Endothelial cell of umbilical vein (primary cell): ENCODE measurements around the gene MAP2K5. TPM values are rescaled to one million over a fixed set of nuclear protein-coding genes. Genes with fewer than 3 reads are reported as not detected.

Experiments used
- BruUV-seq: library from RNA; stranded (reverse); fragments of 400-500 nt; replicated peaks from 2 replicates; lab custom pipeline; 2021; lab: Mats Ljungman, UMichigan
- CTCF ChIA-PET: fragments of 300-600, 350-600 bp; sonication (Branson Sonifier 250); formaldehyde crosslinking; loops from one replicate; lab custom pipeline; 2021; ENCODE audit warnings: antibody characterized with exemption, inconsistent platforms; lab: Charles Lee
- POLR2A ChIA-PET: fragments of 300-600, 350-600 bp; sonication (Branson Sonifier 250); formaldehyde crosslinking; loops from one replicate; lab custom pipeline; 2021; ENCODE audit warnings: antibody characterized with exemption, inconsistent platforms; lab: Charles Lee
- DNase-seq: peaks from one replicate; pipeline ENCODE4 v3.0.0-alpha.2; 2011; ENCODE audit warnings: low read depth, low spot score
- FAIRE-seq: peaks from 2 replicates; lab custom pipeline; 2011; peaks lifted over from hg19 to GRCh38; lab: Jason Lieb, UNC
- H2AFZ ChIP-seq: 2 replicates; pipeline ENCODE4 v1.6.0; 2012; ENCODE audit warnings: low read depth, low read length, control low read depth, inconsistent platforms
- H3K27ac ChIP-seq: 2 replicates; pipeline ENCODE4 v1.5.1; 2011; ENCODE audit warnings: low read depth, mild to moderate bottlenecking, control low read depth, low read length, moderate library complexity; ENCODE audit not compliant: insufficient read depth
- H3K27me3 ChIP-seq, 2 experiments: 2 replicates each; pipeline versions ENCODE4 v1.6.0 to v1.6.1; 2011; ENCODE audit warnings: low read length in 2 of 2, mixed read lengths in 1 of 2; ENCODE audit not compliant: control insufficient read depth in 2 of 2, insufficient read depth in 2 of 2
- H3K36me3 ChIP-seq, 2 experiments: 2 replicates in 1 of 2; 3 replicates in 1 of 2; pipeline ENCODE4 v1.5.1; 2011; ENCODE audit warnings: low read length in 2 of 2, mild to moderate bottlenecking in 1 of 2, moderate library complexity in 1 of 2; ENCODE audit not compliant: control insufficient read depth in 2 of 2, insufficient read depth in 2 of 2; ENCODE audit errors: extremely low read depth in 1 of 2
- H3K4me1 ChIP-seq: 3 replicates; pipeline ENCODE4 v1.5.1; 2011; ENCODE audit warnings: mild to moderate bottlenecking, low read length; ENCODE audit not compliant: control insufficient read depth, insufficient read depth; ENCODE audit errors: extremely low read depth
- H3K4me2 ChIP-seq: 2 replicates; pipeline ENCODE4 v1.6.1; 2011; ENCODE audit warnings: low read length, control low read depth, mixed read lengths; ENCODE audit not compliant: insufficient read depth
- H3K4me3 ChIP-seq, 3 experiments: fragments of 200-600 bp in 1 of 3; sonication (generic), shearing (Covaris generic) in 1 of 3; replicated peaks in 1 of 3; 2 replicates each; pipeline ENCODE4 v1.5.1; 2011 to 2016; ENCODE audit warnings: control low read depth in 3 of 3, low read length in 3 of 3, mild to moderate bottlenecking in 2 of 3, inconsistent platforms in 1 of 3, low read depth in 1 of 3, moderate library complexity in 1 of 3; ENCODE audit not compliant: insufficient read depth in 1 of 3
- H3K79me2 ChIP-seq: 2 replicates; pipeline ENCODE4 v1.6.0; 2012; ENCODE audit warnings: low read length, inconsistent platforms; ENCODE audit not compliant: control insufficient read depth, insufficient read depth
- H3K9ac ChIP-seq: replicated peaks from 2 replicates; pipeline ENCODE3; 2011; ENCODE audit warnings: low read length, control low read depth; ENCODE audit not compliant: insufficient read depth; ENCODE audit errors: extremely low read depth
- H3K9me1 ChIP-seq: replicated peaks from 3 replicates; pipeline ENCODE4 v1.6.0; 2011; ENCODE audit warnings: mild to moderate bottlenecking, low read length; ENCODE audit not compliant: control insufficient read depth, insufficient read depth; ENCODE audit errors: extremely low read depth
- H3K9me3 ChIP-seq: replicated peaks from 2 replicates; pipeline ENCODE4 v1.5.1; 2012; ENCODE audit warnings: low read length, inconsistent platforms; ENCODE audit not compliant: control insufficient read depth, insufficient read depth
- H4K20me1 ChIP-seq: replicated peaks from 2 replicates; pipeline ENCODE3; 2011; ENCODE audit warnings: mild to moderate bottlenecking, low read length; ENCODE audit not compliant: control insufficient read depth, insufficient read depth; ENCODE audit errors: extremely low read depth
- CTCF ChIP-seq, 2 donors: IDR thresholded peaks; 1 replicate in 1 of 2; 2 replicates in 1 of 2; pipeline ENCODE4 v1.5.1; 2011; ENCODE audit warnings: low read length in 2 of 2, mild to moderate bottlenecking in 2 of 2, moderate library complexity in 2 of 2, control low read depth in 1 of 2, inconsistent platforms in 1 of 2, low read depth in 1 of 2; ENCODE audit not compliant: insufficient read depth in 1 of 2; ENCODE audit errors: extremely low read depth in 1 of 2
- EZH2 ChIP-seq: IDR thresholded peaks from 2 replicates; pipeline ENCODE4 v1.6.1; 2012; ENCODE audit warnings: borderline replicate concordance, low read depth, mild to moderate bottlenecking, moderate library complexity, low read length, inconsistent platforms; ENCODE audit not compliant: severe bottlenecking
- FOS ChIP-seq: IDR thresholded peaks from 2 replicates; pipeline ENCODE4 v1.6.1; 2011; ENCODE audit warnings: mild to moderate bottlenecking, low read length, moderate library complexity, borderline replicate concordance; ENCODE audit not compliant: insufficient read depth
- GATA2 ChIP-seq: IDR thresholded peaks from 2 replicates; pipeline ENCODE4 v1.7.0; 2011; ENCODE audit warnings: low read depth, mild to moderate bottlenecking, moderate library complexity, mixed read lengths, low read length; ENCODE audit not compliant: insufficient read length, insufficient read depth
- JUN ChIP-seq: IDR thresholded peaks from 2 replicates; pipeline ENCODE4 v1.6.1; 2011; ENCODE audit warnings: borderline replicate concordance, low read depth; ENCODE audit not compliant: insufficient read length, insufficient read depth
- MAX ChIP-seq: IDR thresholded peaks from 2 replicates; pipeline ENCODE4 v1.6.1; 2011; ENCODE audit not compliant: insufficient read depth, insufficient read length
- MYC ChIP-seq: IDR thresholded peaks from one replicate; pipeline ENCODE4 v1.6.1; 2011; ENCODE audit warnings: mild to moderate bottlenecking, low read depth, low read length
- POLR2A ChIP-seq: IDR thresholded peaks from 2 replicates; pipeline ENCODE4 v1.6.1; 2012; ENCODE audit warnings: low read depth, mild to moderate bottlenecking, control low read depth, low read length
- POLR2AphosphoS5 ChIP-seq: IDR thresholded peaks from 2 replicates; pipeline ENCODE4 v1.6.1; 2012; ENCODE audit warnings: low read depth, mild to moderate bottlenecking, control low read depth, low read length, moderate library complexity; ENCODE audit not compliant: insufficient read depth
- dilution Hi-C: fragments of 300-500 bp; cut with MboI; formaldehyde crosslinking; loops from one replicate; pipeline ENCODE4 v1.15.0; 2019; ENCODE audit warnings: low sequenced_read_pairs; ENCODE audit not compliant: extremely low pct_ligation_motif_present
- intact Hi-C: fragments of 100-400 bp; cut with micrococcal nuclease; formaldehyde crosslinking; loops from one replicate; pipeline ENCODE4 v1.10.0; 2022
- polyA plus RNA-seq, 4 experiments: library from polyadenylated mRNA; depleted of rRNA in 3 of 4; stranded (reverse) in 3 of 4; unstranded in 1 of 4; fragments of >200 nt; gene quantifications; 2 replicates each; pipeline versions ENCODE4 v1.2.1 to v1.2.3, GENCODE V29; 2011 to 2012; ENCODE audit warnings: missing spikeins in 1 of 4
- total RNA-seq: library from RNA; stranded (reverse); gene quantifications from 2 replicates; pipeline ENCODE4 v1.2.3, GENCODE V29; 2021

Gene MAP2K5
- total and polyA plus RNA-seq, 2 donors (not counting 3 experiments of a cell fraction or from before 2014, with no cell fraction given), result 4.9 to 24.7 TPM

GRCh38 chr15:67523330-67523729, 19.2 kb upstream of the MAP2K5 start:
- no peak overlapping the region for H3K4me3 ChIP-seq
- dilution Hi-C loops (no loop called here), intact Hi-C loops (no loop called here)
- no peaks in the 10 kb centered on the region for H3K27me3 ChIP-seq
- peaks cover 17% of the 10 kb centered on the region for H3K4me1 ChIP-seq
- TF ChIP-seq POLR2A, result no peak
- no peak for TF ChIP-seq MAX
- no peak for TF ChIP-seq MYC
- no peak for TF ChIP-seq POLR2AphosphoS5
- TF ChIP-seq CTCF (IDR thresholded peaks at IDR 0.05; ENCODE audit: extremely low read depth in 1 of 2, insufficient read depth in 1 of 2, low read depth in 1 of 2, low read length in 2 of 2), result no peak
- TF ChIP-seq JUN, result no peak
- no peak for TF ChIP-seq EZH2
- no peak for TF ChIP-seq FOS
- no peak for TF ChIP-seq GATA2
- H3K4me2 ChIP-seq, result peak overlapping the region; percentile 98
- no peak for FAIRE-seq
- H3K27ac ChIP-seq, result no peak overlapping the region
- ChIA-PET CTCF (interaction anchor here (1.4 kb wide), 1 partner anchor 12 kb away, joined by 4 read pairs; no protein-coding TSS in a partner anchor), POLR2A (no interaction called here)
- H3K9me3 ChIP-seq, result no peaks in the 10 kb centered on the region
- H2AFZ ChIP-seq, result no peak overlapping the region
- DNase-seq, result no peak
- no peak overlapping the region for H3K9ac ChIP-seq
- no TSS peak for BruUV-seq
- no peaks in the 10 kb centered on the region for H4K20me1 ChIP-seq
- H3K9me1 ChIP-seq, result no peaks in the 10 kb centered on the region
- H3K36me3 ChIP-seq, result peaks cover 0 to 2% of the 10 kb centered on the region in 2 experiments
- peaks cover 27% of the 10 kb centered on the region for H3K79me2 ChIP-seq
